GM18909 (cell line): ENCODE data around the gene UACA.
"Not testable (repeated sequence)": the region's sequence is repeated elsewhere in the genome, so short reads cannot be mapped to it uniquely, and the experiment has no call there.

Experiments
- ATAC-seq: cut with Tn5 transposase; IDR thresholded peaks from one replicate; pipeline ENCODE4 v1.9.1; 2021; ENCODE audit warnings: mild to moderate bottlenecking; ENCODE audit not compliant: unreplicated experiment, poor library complexity

UACA gene

GRCh38 chr15:70633103-70633831 lies 130.1 kb downstream of the UACA start:
- ATAC-seq, result no peak

GRCh38 chr15:70632491-70633102 lies 130.8 kb downstream of the UACA start:
- no peak for ATAC-seq

GRCh38 chr15:70632079-70632478 lies 131.3 kb downstream of the UACA start:
- no peak for ATAC-seq

GRCh38 chr15:70629735-70630273 lies 133.6 kb downstream of the UACA start:
- ATAC-seq, result no peak

GRCh38 chr15:70628549-70628896 lies 134.8 kb downstream of the UACA start:
- ATAC-seq, result no peak

GRCh38 chr15:70627734-70628548 lies 135.4 kb downstream of the UACA start:
- ATAC-seq, result no peak

GRCh38 chr15:70627322-70627721 lies 136.0 kb downstream of the UACA start:
- no peak for ATAC-seq

- no peak for ATAC-seq
These were observed 137.9 kb downstream of the UACA start for GRCh38 chr15:70625438-70625837.

- ATAC-seq, result no peak
These were observed 138.3 kb downstream of the UACA start for GRCh38 chr15:70625011-70625410.

- ATAC-seq, result no peak
These were observed 144.4 kb downstream of the UACA start for GRCh38 chr15:70618929-70619328.

GRCh38 chr15:70617911-70618287 lies 145.5 kb downstream of the UACA start:
- ATAC-seq, result no peak

- ATAC-seq, result no peak
These were observed 146.1 kb downstream of the UACA start for GRCh38 chr15:70617076-70617910.

- not testable (repeated sequence) for ATAC-seq
These were observed 147.0 kb downstream of the UACA start for GRCh38 chr15:70616311-70616756.

GRCh38 chr15:70615435-70616310 lies 147.7 kb downstream of the UACA start:
- ATAC-seq, result no peak

GRCh38 chr15:70614221-70614620 lies 149.1 kb downstream of the UACA start:
- ATAC-seq, result no peak

GRCh38 chr15:70613271-70613670 lies 150.1 kb downstream of the UACA start:
- no peak for ATAC-seq

GRCh38 chr15:70611286-70611685 lies 152.1 kb downstream of the UACA start:
- ATAC-seq, result no peak

GRCh38 chr15:70610541-70610940 lies 152.8 kb downstream of the UACA start:
- no peak for ATAC-seq

- no peak for ATAC-seq
These were observed 153.5 kb downstream of the UACA start for GRCh38 chr15:70609889-70610288.
